A549 (cell line): ENCODE data around the gene UIMC1.

Source experiments
- BHLHE40 ChIP-seq: IDR thresholded peaks from 2 replicates; pipeline ENCODE4 v1.6.1; 2012; ENCODE audit warnings: low read depth, low read length, inconsistent platforms
- CTCF ChIP-seq: fragments of >200 bp; sonication (Bioruptor Twin); formaldehyde crosslinking; IDR thresholded peaks from 3 replicates; pipeline ENCODE4 v1.5.1; 2016
- EP300 ChIP-seq, 2 experiments: fragments of >200 bp; sonication (Bioruptor Twin); formaldehyde crosslinking; IDR thresholded peaks; 2 replicates in 1 of 2; 3 replicates in 1 of 2; pipeline ENCODE4 v1.6.1; 2016 to 2017
- MAX ChIP-seq: IDR thresholded peaks from 2 replicates; pipeline ENCODE4 v1.6.1; 2012
- MYC ChIP-seq: IDR thresholded peaks from 2 replicates; pipeline ENCODE4 v1.6.1; 2012; ENCODE audit warnings: mild to moderate bottlenecking, inconsistent platforms, low read length, improper control_type of control experiment, borderline replicate concordance
- RFX5 ChIP-seq: fragments of 450-650 bp; IDR thresholded peaks from 2 replicates; pipeline ENCODE4 v1.7.1; 2014; ENCODE audit warnings: antibody characterized with exemption, mild to moderate bottlenecking, moderate library complexity
- ZSCAN20 ChIP-seq: fragments of 250-450 bp; sonication (Bioruptor Pico); IDR thresholded peaks from 2 replicates; pipeline ENCODE4 v1.8.0; 2022; ENCODE audit warnings: mild to moderate bottlenecking, moderate library complexity
- TF ChIP-seq, protein P1 (sequence below): IDR thresholded peaks from 2 replicates; pipeline ENCODE4 v1.6.1; 2012

DNA sequence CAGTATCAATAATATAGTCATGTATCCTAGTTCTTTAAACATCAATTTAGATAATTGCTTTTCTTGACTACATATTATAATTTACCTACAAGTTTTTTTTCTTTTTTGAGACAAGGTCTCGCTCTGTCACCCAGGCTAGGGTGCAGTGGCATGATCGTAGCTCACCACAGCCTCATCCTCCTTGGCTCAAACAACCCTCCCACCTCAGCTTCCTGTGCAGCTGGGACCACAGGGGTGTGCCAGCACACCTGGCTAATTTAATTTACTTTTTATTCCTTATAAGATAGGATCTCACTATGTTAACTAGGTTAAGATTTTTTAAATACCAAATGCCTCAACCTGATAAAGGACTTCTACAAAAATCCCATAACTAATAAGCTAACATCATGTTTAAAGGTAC, 21.1 kb downstream of the UIMC1 start:
- TF ChIP-seq MAX: no peak
- TF ChIP-seq RFX5: no peak
- no peak for TF ChIP-seq CTCF
- TF ChIP-seq, protein P1, sequence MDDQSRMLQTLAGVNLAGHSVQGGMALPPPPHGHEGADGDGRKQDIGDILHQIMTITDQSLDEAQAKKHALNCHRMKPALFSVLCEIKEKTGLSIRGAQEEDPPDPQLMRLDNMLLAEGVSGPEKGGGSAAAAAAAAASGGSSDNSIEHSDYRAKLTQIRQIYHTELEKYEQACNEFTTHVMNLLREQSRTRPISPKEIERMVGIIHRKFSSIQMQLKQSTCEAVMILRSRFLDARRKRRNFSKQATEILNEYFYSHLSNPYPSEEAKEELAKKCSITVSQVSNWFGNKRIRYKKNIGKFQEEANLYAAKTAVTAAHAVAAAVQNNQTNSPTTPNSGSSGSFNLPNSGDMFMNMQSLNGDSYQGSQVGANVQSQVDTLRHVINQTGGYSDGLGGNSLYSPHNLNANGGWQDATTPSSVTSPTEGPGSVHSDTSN: no peak
- TF ChIP-seq BHLHE40: no peak
- TF ChIP-seq MYC: no peak
- no peak for TF ChIP-seq EP300 (IDR thresholded peaks at IDR 0.05)
- TF ChIP-seq ZSCAN20 (CRISPR knock-in tag): no peak
